Left renal pelvis (tissue), 4 donors: ENCODE measurements around the gene PCGF5. TPM values are rescaled to one million over a fixed set of nuclear protein-coding genes. Genes with fewer than 3 reads are reported as not detected.
"Not testable (repeated sequence)": the region's sequence is repeated elsewhere in the genome, so short reads cannot be mapped to it uniquely, and the experiment has no call there.

ENCODE experiments used
- DNase-seq, 4 donors: peaks; one replicate each; pipeline ENCODE4 v3.0.0-alpha.2; 2013; ENCODE audit warnings: low read depth in 4 of 4, low spot score in 3 of 4
- polyA plus RNA-seq, 4 donors: library from polyadenylated mRNA; unstranded; fragments of 120-200 nt; gene quantifications; one replicate each; pipeline ENCODE4 v1.2.1, GENCODE V29; 2013; ENCODE audit not compliant: insufficient read length in 4 of 4

Gene PCGF5
- polyA plus RNA-seq: 10 to 100 TPM; 23.9 to 39.5 (median 29.8) TPM

- peak; percentile 50 to 79 (median 73) for DNase-seq
These were observed at the start of gene PCGF5 for GRCh38 chr10:91220194-91220953. PCGF5 (plus strand) TSS chr10:91220663; CDS start chr10:91222872, 2,209 bp downstream.

GRCh38 chr10:91171485-91171884 is 49.0 kb upstream of the PCGF5 start:
- no peak for DNase-seq

GRCh38 chr10:91172348-91172747 is 48.1 kb upstream of the PCGF5 start:
- no peak for DNase-seq

GRCh38 chr10:91185239-91185875 is 35.1 kb upstream of the PCGF5 start:
- DNase-seq: no peak

- no peak for DNase-seq
These were observed 33.3 kb upstream of the PCGF5 start for GRCh38 chr10:91187156-91187555.

- DNase-seq: not testable (repeated sequence)
These were observed 32.5 kb upstream of the PCGF5 start for GRCh38 chr10:91188010-91188409.

GRCh38 chr10:91188889-91189288 is 31.6 kb upstream of the PCGF5 start:
- no peak for DNase-seq

GRCh38 chr10:91190388-91190870 is 30.0 kb upstream of the PCGF5 start:
- no peak for DNase-seq

GRCh38 chr10:91190876-91191583 is 29.4 kb upstream of the PCGF5 start:
- DNase-seq: no peak

GRCh38 chr10:91191584-91191919 is 28.9 kb upstream of the PCGF5 start:
- DNase-seq: no peak

- DNase-seq: no peak
These were observed 25.8 kb upstream of the PCGF5 start for GRCh38 chr10:91194497-91195179.

- no peak for DNase-seq
These were observed 24.0 kb upstream of the PCGF5 start for GRCh38 chr10:91196268-91197048.

GRCh38 chr10:91197127-91197526 is 23.3 kb upstream of the PCGF5 start:
- no peak for DNase-seq

GRCh38 chr10:91198781-91199180 is 21.7 kb upstream of the PCGF5 start:
- no peak for DNase-seq

GRCh38 chr10:91200314-91201212 is 19.9 kb upstream of the PCGF5 start:
- DNase-seq: no peak

- no peak for DNase-seq
These were observed 19.1 kb upstream of the PCGF5 start for GRCh38 chr10:91201213-91201996.

GRCh38 chr10:91206427-91206826 is 14.0 kb upstream of the PCGF5 start:
- DNase-seq: no peak

- no peak for DNase-seq
These were observed 13.5 kb upstream of the PCGF5 start for GRCh38 chr10:91206837-91207474.
